PC-3 (cell line): ENCODE results near the gene VDR. TPM values are rescaled to one million over a fixed set of nuclear protein-coding genes. Genes with fewer than 3 reads are reported as not detected.
A peak's percentile ranks its signal among the peaks of the same experiment; 100 is the strongest.
"Not testable (repeated sequence)": the region's sequence is repeated elsewhere in the genome, so short reads cannot be mapped to it uniquely, and the experiment has no call there.

Experiments used
- ATAC-seq: fragments of 200-7000 bp; cut with Tn5 transposase; 2 replicates; pipeline ENCODE4 v1.9.1; 2020; ENCODE audit warnings: mild to moderate bottlenecking, moderate library complexity
- BruUV-seq: library from RNA; stranded (reverse); fragments of 400-500 nt; replicated peaks from 2 replicates; lab custom pipeline; 2021; lab: Mats Ljungman, UMichigan
- CTCF ChIA-PET: fragments of 300-600 bp; sonication (Branson Sonifier 250); formaldehyde crosslinking; loops from one replicate; lab custom pipeline; 2022; ENCODE audit warnings: antibody characterized with exemption; lab: Charles Lee
- POLR2A ChIA-PET: fragments of 300-600 bp; sonication (Branson Sonifier 250); formaldehyde crosslinking; loops from one replicate; lab custom pipeline; 2022; ENCODE audit warnings: antibody characterized with exemption; ENCODE audit not compliant: unreplicated experiment; lab: Charles Lee
- DNase-seq: peaks from one replicate; pipeline ENCODE4 v3.0.0-alpha.2; 2015
- H2AFZ ChIP-seq: fragments of 300-600 bp; sonication (generic); 2 replicates; pipeline ENCODE4 v1.6.0; 2016; ENCODE audit warnings: antibody characterized with exemption, low read length
- H3F3A ChIP-seq: fragments of 300-600 bp; sonication (generic); one replicate; pipeline ENCODE4 v1.6.0; 2017; ENCODE audit warnings: antibody characterized with exemption, low read length, control low read depth, mild to moderate bottlenecking; ENCODE audit not compliant: unreplicated experiment
- H3K27ac ChIP-seq: fragments of 300-600 bp; sonication (generic); 2 replicates; pipeline ENCODE4 v1.5.1; 2016; ENCODE audit warnings: mild to moderate bottlenecking, low read length
- H3K27me3 ChIP-seq: fragments of 300-600 bp; sonication (generic); 2 replicates; pipeline ENCODE4 v1.6.1; 2016; ENCODE audit warnings: low read length, mixed read lengths
- H3K36me3 ChIP-seq: fragments of 300-600 bp; sonication (generic); 2 replicates; pipeline ENCODE4 v1.6.1; 2016; ENCODE audit warnings: low read depth, mixed run types, low read length, mixed read lengths
- H3K4me1 ChIP-seq: fragments of 300-600 bp; sonication (generic); 2 replicates; pipeline ENCODE4 v1.5.1; 2016; ENCODE audit warnings: low read length; ENCODE audit not compliant: insufficient read depth
- H3K4me2 ChIP-seq: fragments of 300-600 bp; sonication (generic); 2 replicates; pipeline ENCODE4 v1.6.0; 2016; ENCODE audit warnings: low read length
- H3K4me3 ChIP-seq: fragments of 300-600 bp; sonication (generic); 2 replicates; pipeline ENCODE4 v1.5.1; 2016; ENCODE audit warnings: mild to moderate bottlenecking, low read length, mixed read lengths
- H3K79me2 ChIP-seq: fragments of 300-600 bp; sonication (generic); 2 replicates; pipeline ENCODE4 v1.6.1; 2017; ENCODE audit warnings: low read length, mixed read lengths
- H3K9ac ChIP-seq: fragments of 300-600 bp; sonication (generic); 2 replicates; pipeline ENCODE4 v1.6.0; 2016; ENCODE audit warnings: mild to moderate bottlenecking, low read length
- H3K9me2 ChIP-seq: fragments of 300-600 bp; sonication (generic); replicated peaks from 2 replicates; pipeline ENCODE4 v1.6.1; 2016; ENCODE audit warnings: mixed run types, low read length, mixed read lengths
- H3K9me3 ChIP-seq: fragments of 300-600 bp; sonication (generic); 2 replicates; pipeline ENCODE4 v1.6.1; 2016; ENCODE audit warnings: low read length, mixed read lengths
- H4K20me1 ChIP-seq: fragments of 300-600 bp; sonication (generic); 2 replicates; pipeline ENCODE4 v1.6.1; 2016; ENCODE audit warnings: low read length, mixed read lengths
- EZH2 ChIP-seq: fragments of 300-600 bp; sonication (generic); IDR thresholded peaks from one replicate; pipeline ENCODE4 v1.6.1; 2017; ENCODE audit warnings: antibody characterized with exemption, mild to moderate bottlenecking, low read length; ENCODE audit not compliant: unreplicated experiment
- EZH2phosphoT487 ChIP-seq: fragments of 300-600 bp; sonication (generic); IDR thresholded peaks from 2 replicates; pipeline ENCODE4 v1.6.1; 2018; ENCODE audit warnings: mild to moderate bottlenecking, antibody characterized with exemption, low read length, borderline replicate concordance
- intact Hi-C: fragments of 100-400 bp; cut with micrococcal nuclease; formaldehyde crosslinking; loops from 2 replicates; pipeline ENCODE4 v1.9.0; 2023
- total RNA-seq: library from RNA; depleted of rRNA; stranded (reverse); fragments of >200 nt; gene quantifications from 2 replicates; pipeline ENCODE4 v1.2.3, GENCODE V29; 2014
- TF ChIP-seq, protein P1 (sequence below): fragments of 300-600 bp; sonication (generic); conservative IDR thresholded peaks from 2 replicates; pipeline ENCODE4 v1.5.1; 2017; ENCODE audit warnings: antibody characterized with exemption, low read depth, mild to moderate bottlenecking, low read length

The VDR gene
- total RNA-seq, 1 experiment from 2014 or later, result 19.9 TPM

DNA sequence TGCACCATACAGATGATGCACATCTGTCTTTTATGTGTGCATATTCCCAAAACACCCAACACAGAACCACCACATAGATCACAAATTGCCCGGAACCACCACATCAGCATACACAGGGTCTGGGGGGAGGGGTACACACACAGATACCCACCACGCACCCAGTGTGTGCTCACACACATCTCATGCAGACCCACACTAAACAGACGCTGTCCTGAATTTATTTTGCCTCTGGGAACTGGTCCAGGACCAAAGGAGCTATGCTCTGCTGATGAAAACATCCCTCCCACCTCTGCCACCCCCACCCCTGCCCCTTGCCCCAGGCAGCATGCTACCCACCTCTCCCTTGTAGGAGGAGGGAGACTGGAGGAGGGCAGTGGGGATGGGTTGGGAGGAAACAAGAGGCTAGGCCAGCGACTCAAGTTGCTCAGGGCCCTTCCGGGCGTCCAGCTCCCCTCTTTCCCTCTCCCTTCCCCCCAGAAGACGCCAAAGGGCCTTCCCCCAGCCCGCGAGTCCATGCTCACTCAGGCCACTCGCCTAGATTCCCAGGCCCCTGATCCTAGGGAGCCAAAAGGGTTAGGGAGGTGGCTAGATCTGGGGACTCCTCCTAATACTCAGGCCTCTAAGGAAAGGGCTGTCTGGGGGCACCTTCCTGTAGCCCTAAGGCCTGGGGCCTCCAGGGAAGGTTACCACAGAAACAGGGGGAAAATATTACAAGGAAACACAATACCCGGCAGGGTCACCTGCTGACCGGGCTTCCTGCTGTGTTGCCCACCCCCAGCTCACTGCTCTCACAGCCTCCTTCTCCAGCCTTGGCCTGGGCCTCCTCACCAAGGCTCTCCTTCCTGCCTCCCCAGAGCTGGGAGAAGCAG is 88.2 kb downstream of the VDR start:
- Histone ChIP-seq H3K9ac (no peak overlapping the region), H3F3A (no peaks in the 10 kb centered on the region), H4K20me1 (peaks cover 35% of the 10 kb centered on the region; the same call in 1 of the 2 replicates), H2AFZ (no peak overlapping the region), H3K36me3 (peaks cover 10% of the 10 kb centered on the region), H3K4me3 (no peak overlapping the region; the same call in 1 of the 2 replicates), H3K27ac (no peak overlapping the region), H3K27me3 (no peaks in the 10 kb centered on the region), H3K79me2 (peaks cover 87% of the 10 kb centered on the region), H3K4me1 (peaks cover 70% of the 10 kb centered on the region), H3K9me3 (no peaks in the 10 kb centered on the region), H3K9me2 (no peaks in the 10 kb centered on the region), H3K4me2 (peak overlapping the region; percentile 96)
- DNase-seq (no peak), ATAC-seq (no peak)
- no peak for TF ChIP-seq EZH2
- TF ChIP-seq, protein P1, sequence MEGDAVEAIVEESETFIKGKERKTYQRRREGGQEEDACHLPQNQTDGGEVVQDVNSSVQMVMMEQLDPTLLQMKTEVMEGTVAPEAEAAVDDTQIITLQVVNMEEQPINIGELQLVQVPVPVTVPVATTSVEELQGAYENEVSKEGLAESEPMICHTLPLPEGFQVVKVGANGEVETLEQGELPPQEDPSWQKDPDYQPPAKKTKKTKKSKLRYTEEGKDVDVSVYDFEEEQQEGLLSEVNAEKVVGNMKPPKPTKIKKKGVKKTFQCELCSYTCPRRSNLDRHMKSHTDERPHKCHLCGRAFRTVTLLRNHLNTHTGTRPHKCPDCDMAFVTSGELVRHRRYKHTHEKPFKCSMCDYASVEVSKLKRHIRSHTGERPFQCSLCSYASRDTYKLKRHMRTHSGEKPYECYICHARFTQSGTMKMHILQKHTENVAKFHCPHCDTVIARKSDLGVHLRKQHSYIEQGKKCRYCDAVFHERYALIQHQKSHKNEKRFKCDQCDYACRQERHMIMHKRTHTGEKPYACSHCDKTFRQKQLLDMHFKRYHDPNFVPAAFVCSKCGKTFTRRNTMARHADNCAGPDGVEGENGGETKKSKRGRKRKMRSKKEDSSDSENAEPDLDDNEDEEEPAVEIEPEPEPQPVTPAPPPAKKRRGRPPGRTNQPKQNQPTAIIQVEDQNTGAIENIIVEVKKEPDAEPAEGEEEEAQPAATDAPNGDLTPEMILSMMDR, result no peak
- TF ChIP-seq EZH2phosphoT487, result no peak
- intact Hi-C loops, result no loop called here
- ChIA-PET POLR2A (interaction anchor here (0.5 kb wide), 1 partner anchor 88 kb away, joined by 3 read pairs; the partner anchor contains the start of gene VDR), CTCF (interaction anchor here (2.8 kb wide), 1 partner anchor 22 kb away, joined by 14 read pairs; no protein-coding TSS in a partner anchor)
- BruUV-seq, result no TSS peak

DNA sequence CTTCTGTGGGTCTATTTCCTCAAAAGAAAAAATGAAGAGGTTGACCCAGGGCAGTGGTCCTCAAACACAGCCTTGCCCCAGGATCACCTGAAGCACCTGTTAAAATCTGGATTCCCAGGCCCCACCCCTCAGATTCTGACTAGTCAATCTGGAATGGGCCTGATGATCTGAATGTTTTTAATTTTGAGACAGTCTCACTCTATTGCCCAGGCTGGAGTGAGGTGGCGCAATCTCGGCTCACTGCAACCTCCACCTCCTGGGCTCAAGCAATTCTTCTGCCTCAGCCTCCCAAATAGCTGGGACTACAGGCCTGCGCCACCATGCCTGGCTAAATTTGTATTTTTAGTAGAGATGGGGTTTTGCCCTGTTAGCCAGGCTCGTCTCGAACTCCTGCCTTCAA is 89.3 kb downstream of the VDR start:
- H3K9ac ChIP-seq, BruUV-seq, ATAC-seq, H3K27me3 ChIP-seq, H3K27ac ChIP-seq, H3K4me2 ChIP-seq, H3F3A ChIP-seq, CTCF ChIA-PET, H3K9me3 ChIP-seq, H2AFZ ChIP-seq, intact Hi-C loops, H3K9me2 ChIP-seq, H3K4me3 ChIP-seq, POLR2A ChIA-PET: not testable (repeated sequence)
- H4K20me1 ChIP-seq, result peaks cover 42% of the 10 kb centered on the region; the same call in 1 of the 2 replicates
- peaks cover 95% of the 10 kb centered on the region for H3K79me2 ChIP-seq
- DNase-seq, result peak; percentile 15
- H3K36me3 ChIP-seq, result peaks cover 16% of the 10 kb centered on the region
- H3K4me1 ChIP-seq, result peaks cover 61% of the 10 kb centered on the region

DNA sequence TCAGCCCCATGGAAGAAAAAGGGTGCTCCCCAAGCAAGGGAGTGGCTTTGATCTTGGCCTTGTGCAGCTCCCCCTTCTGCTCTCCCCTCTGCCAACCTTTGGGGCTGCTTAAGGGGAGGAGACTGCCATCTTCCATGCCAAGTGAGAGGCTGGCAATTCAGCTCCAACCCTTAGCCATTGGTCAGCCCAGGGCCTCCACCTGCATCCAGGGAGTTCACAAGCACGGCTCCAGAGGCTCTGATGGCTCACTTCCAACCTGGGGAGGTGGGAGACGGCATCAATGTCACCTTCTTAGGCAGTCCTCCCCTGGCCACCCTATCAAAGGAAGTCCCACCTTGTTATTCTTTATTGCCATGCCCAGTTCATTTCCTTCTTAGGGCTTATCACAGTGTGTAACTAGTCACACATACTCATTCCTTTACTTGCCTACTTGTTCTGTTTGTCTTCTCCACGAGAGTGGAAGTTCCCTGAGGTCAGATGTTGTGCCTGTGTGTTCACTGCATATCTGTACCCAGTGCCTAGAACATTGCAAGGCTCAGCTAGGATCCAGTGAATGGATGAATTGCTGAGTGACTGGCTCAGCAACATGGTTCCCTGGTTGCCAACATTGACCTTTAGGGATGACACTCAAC is 90.1 kb downstream of the VDR start:
- Histone ChIP-seq H3K4me2 (no peak overlapping the region), H2AFZ (no peak overlapping the region), H3K9me2 (no peaks in the 10 kb centered on the region), H3K27me3 (no peaks in the 10 kb centered on the region), H3K4me1 (peaks cover 57% of the 10 kb centered on the region), H3K9me3 (no peaks in the 10 kb centered on the region), H3K9ac (no peak overlapping the region), H3F3A (no peaks in the 10 kb centered on the region), H3K4me3 (no peak overlapping the region), H3K36me3 (peaks cover 16% of the 10 kb centered on the region), H3K27ac (no peak overlapping the region), H4K20me1 (peaks cover 42% of the 10 kb centered on the region; the same call in 1 of the 2 replicates), H3K79me2 (peaks cover 97% of the 10 kb centered on the region)
- DNase-seq (no peak), ATAC-seq (no peak)
- POLR2A ChIA-PET, result no interaction called here
- TF ChIP-seq, protein P1, result no peak
- TF ChIP-seq EZH2phosphoT487 (no peak), EZH2 (no peak)
- BruUV-seq, result no TSS peak
- CTCF ChIA-PET, result no interaction called here
- intact Hi-C loops, result no loop called here
